ENCODE results near the gene MBD3. TPM values are rescaled to one million over a fixed set of nuclear protein-coding genes. Genes with fewer than 3 reads are reported as not detected.

MBD3 gene
- polyA plus RNA-seq, 1 donor (not counting 4 experiments of a cell fraction or from before 2014, with no cell fraction given) = 16.6 TPM

DNA sequence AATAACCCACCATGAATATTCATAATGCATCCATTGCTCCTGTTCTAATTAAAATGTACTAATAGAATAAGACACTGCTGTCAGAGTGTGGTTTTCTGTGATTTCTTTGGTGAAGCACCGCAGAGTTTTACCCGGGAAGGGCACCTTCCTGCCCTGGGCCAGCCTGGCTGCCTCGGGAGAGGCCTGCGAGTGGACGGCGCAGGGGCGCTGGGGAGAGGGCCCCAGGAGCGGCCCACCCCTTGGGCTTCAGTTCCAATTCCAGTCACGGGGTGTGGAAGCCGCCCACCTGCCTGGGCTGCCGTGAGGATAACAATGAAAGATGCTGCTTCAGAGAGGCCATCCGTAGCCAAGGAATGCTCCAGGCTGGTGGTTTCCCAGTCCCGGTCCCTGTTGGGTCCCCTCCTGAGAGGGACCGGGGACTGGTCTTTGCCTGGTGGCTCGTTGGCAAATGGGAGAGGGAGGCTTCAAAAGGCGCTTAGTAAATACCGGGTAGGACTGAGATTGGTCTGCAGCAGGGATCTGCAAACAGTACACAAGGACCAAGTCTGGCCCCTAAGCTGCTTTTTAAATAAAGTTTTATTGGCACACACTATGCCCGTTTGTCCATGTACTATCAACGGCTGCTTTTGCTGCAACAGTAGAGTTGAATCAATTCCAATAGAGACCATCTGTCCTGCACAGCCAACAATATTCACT lies 41.7 kb upstream of the MBD3 start:
- Histone ChIP-seq H2AFZ (ENCODE audit: control insufficient read depth, low read length) (no peak overlapping the region), H3K27me3 (ENCODE audit: control insufficient read depth, extremely low read depth, insufficient read depth, low read length) (no peaks in the 10 kb centered on the region), H3K4me2 (ENCODE audit: control insufficient read depth, extremely low read depth, insufficient read depth, low read depth, low read length) (no peak overlapping the region), H3K4me3 (ENCODE audit: control insufficient read depth in 2 of 3, extremely low read depth in 1 of 3, insufficient read depth in 2 of 3, low read depth in 1 of 3, low read length in 3 of 3) (no peak overlapping the region), H3K36me3 (ENCODE audit: control insufficient read depth in 2 of 2, extremely low read depth in 1 of 2, insufficient read depth in 2 of 2, low read length in 2 of 2) (peaks cover 19 to 27% of the 10 kb centered on the region in 2 experiments), H3K9me3 (ENCODE audit: control insufficient read depth, low read depth, low read length) (no peaks in the 10 kb centered on the region), H3K4me1 (ENCODE audit: control insufficient read depth, extremely low read depth, insufficient read depth, low read length) (no peaks in the 10 kb centered on the region), H4K20me1 (ENCODE audit: control insufficient read depth, extremely low read depth, insufficient read depth, low read length) (no peaks in the 10 kb centered on the region), H3K79me2 (ENCODE audit: control insufficient read depth, insufficient read depth, low read length) (peaks cover 26% of the 10 kb centered on the region), H3K9ac (ENCODE audit: control insufficient read depth, extremely low read depth, insufficient read depth, low read length) (no peak overlapping the region), H3K27ac (ENCODE audit: control insufficient read depth, insufficient read depth, low read length) (no peak overlapping the region), H3K9me1 (ENCODE audit: control insufficient read depth, extremely low read depth, insufficient read depth, low read length) (no peaks in the 10 kb centered on the region)
- dilution Hi-C loops (cut with MboI; ENCODE audit: extremely low pct_ligation_motif_present, low sequenced_read_pairs) = no loop called here
- TF ChIP-seq CTCF (optimal IDR thresholded peaks at IDR 0.05 in 1 of 3, IDR thresholded peaks at IDR 0.05 in 1 of 3, conservative IDR thresholded peaks at IDR 0.05 in 1 of 3; ENCODE audit: extremely low read depth in 1 of 3, insufficient read depth in 2 of 3, low read length in 3 of 3) = no peak
- no peak for TF ChIP-seq EZH2 (IDR thresholded peaks at IDR 0.05; ENCODE audit: low read length)
- no peak for FAIRE-seq
- no peak for DNase-seq (ENCODE audit: low read depth, low spot score)

DNA sequence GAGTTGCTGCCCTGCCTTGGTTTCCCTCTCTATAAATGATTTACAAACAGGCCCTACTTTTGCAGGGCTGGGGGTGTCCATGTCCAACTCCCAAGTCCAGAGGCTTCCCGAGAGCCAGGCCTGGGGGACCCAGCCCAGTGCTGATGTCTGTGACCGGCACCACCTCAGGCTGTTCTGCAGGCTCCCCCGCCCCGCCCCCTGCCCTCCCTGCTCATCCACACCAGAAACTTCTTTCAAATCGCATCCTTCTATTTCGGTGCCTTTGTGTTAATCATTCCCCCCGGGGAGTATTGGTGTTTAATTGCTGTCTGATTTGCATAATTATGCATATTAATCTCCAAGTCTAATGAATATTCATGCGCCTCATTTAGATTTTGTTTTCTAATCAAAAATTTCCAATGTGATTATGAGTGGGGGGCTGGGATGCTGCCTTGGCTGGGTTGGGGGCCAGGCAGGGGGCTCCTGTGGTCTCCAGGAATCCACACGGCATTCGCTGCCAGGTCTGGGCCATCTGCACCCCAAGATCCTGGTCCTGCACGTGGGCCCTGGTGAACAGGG lies 40.7 kb upstream of the MBD3 start:
- Histone ChIP-seq H3K27ac (ENCODE audit: control insufficient read depth, insufficient read depth, low read length) (no peak overlapping the region), H2AFZ (ENCODE audit: control insufficient read depth, low read length) (no peak overlapping the region), H3K9me1 (ENCODE audit: control insufficient read depth, extremely low read depth, insufficient read depth, low read length) (no peaks in the 10 kb centered on the region), H4K20me1 (ENCODE audit: control insufficient read depth, extremely low read depth, insufficient read depth, low read length) (no peaks in the 10 kb centered on the region), H3K79me2 (ENCODE audit: control insufficient read depth, insufficient read depth, low read length) (peaks cover 18% of the 10 kb centered on the region), H3K9ac (ENCODE audit: control insufficient read depth, extremely low read depth, insufficient read depth, low read length) (no peak overlapping the region), H3K27me3 (ENCODE audit: control insufficient read depth, extremely low read depth, insufficient read depth, low read length) (no peaks in the 10 kb centered on the region), H3K4me2 (ENCODE audit: control insufficient read depth, extremely low read depth, insufficient read depth, low read depth, low read length) (no peak overlapping the region), H3K36me3 (ENCODE audit: control insufficient read depth in 2 of 2, extremely low read depth in 1 of 2, insufficient read depth in 2 of 2, low read length in 2 of 2) (peaks cover 16 to 22% of the 10 kb centered on the region in 2 experiments), H3K9me3 (ENCODE audit: control insufficient read depth, low read depth, low read length) (no peaks in the 10 kb centered on the region), H3K4me3 (ENCODE audit: control insufficient read depth in 2 of 3, extremely low read depth in 1 of 3, insufficient read depth in 2 of 3, low read depth in 1 of 3, low read length in 3 of 3) (no peak overlapping the region), H3K4me1 (ENCODE audit: control insufficient read depth, extremely low read depth, insufficient read depth, low read length) (no peaks in the 10 kb centered on the region)
- FAIRE-seq = no peak
- TF ChIP-seq EZH2 (IDR thresholded peaks at IDR 0.05; ENCODE audit: low read length) (no peak), CTCF (optimal IDR thresholded peaks at IDR 0.05 in 1 of 3, IDR thresholded peaks at IDR 0.05 in 1 of 3, conservative IDR thresholded peaks at IDR 0.05 in 1 of 3; ENCODE audit: extremely low read depth in 1 of 3, insufficient read depth in 2 of 3, low read length in 3 of 3) (no peak)
- DNase-seq (ENCODE audit: low read depth, low spot score) = no peak
- dilution Hi-C loops (cut with MboI; ENCODE audit: extremely low pct_ligation_motif_present, low sequenced_read_pairs) = no loop called here
